HuH-7.5 (cell line): ENCODE results near the gene PDGFB.
"Not testable (repeated sequence)": the region's sequence is repeated elsewhere in the genome, so short reads cannot be mapped to it uniquely, and the experiment has no call there.

Experiments
- DNase-seq: peaks from one replicate; pipeline ENCODE4 v3.0.0; 2011; ENCODE audit warnings: low spot score

The PDGFB gene

GRCh38 chr22:39226353-39226752 is 18.4 kb downstream of the PDGFB start:
- no peak for DNase-seq

- DNase-seq: no peak
These were observed 19.2 kb downstream of the PDGFB start for GRCh38 chr22:39225591-39225990.

- no peak for DNase-seq
These were observed 20.2 kb downstream of the PDGFB start for GRCh38 chr22:39224550-39224949.

GRCh38 chr22:39223091-39223710 is 21.6 kb downstream of the PDGFB start:
- no peak for DNase-seq

GRCh38 chr22:39221999-39222686 is 22.6 kb downstream of the PDGFB start:
- DNase-seq: no peak

- no peak for DNase-seq
These were observed 23.6 kb downstream of the PDGFB start for GRCh38 chr22:39220890-39221850.

- no peak for DNase-seq
These were observed 24.3 kb downstream of the PDGFB start for GRCh38 chr22:39220450-39220849.

- peak; percentile 3 for DNase-seq
These were observed 25.4 kb downstream of the PDGFB start for GRCh38 chr22:39219071-39220039.

- not testable (repeated sequence) for DNase-seq
These were observed 26.4 kb downstream of the PDGFB start for GRCh38 chr22:39218432-39218831.

GRCh38 chr22:39216143-39216490 is 28.7 kb downstream of the PDGFB start:
- DNase-seq: no peak

- DNase-seq: no peak
These were observed 29.2 kb downstream of the PDGFB start for GRCh38 chr22:39215426-39216142.

GRCh38 chr22:39215070-39215396 is 29.7 kb downstream of the PDGFB start:
- DNase-seq: no peak

- no peak for DNase-seq
These were observed 30.3 kb downstream of the PDGFB start for GRCh38 chr22:39214383-39215069.

GRCh38 chr22:39214006-39214382 is 30.8 kb downstream of the PDGFB start:
- no peak for DNase-seq

GRCh38 chr22:39212721-39213376 is 31.9 kb downstream of the PDGFB start:
- no peak for DNase-seq

GRCh38 chr22:39209756-39210155 is 35.0 kb downstream of the PDGFB start:
- DNase-seq: no peak

GRCh38 chr22:39208013-39208680 is 36.6 kb downstream of the PDGFB start:
- DNase-seq: no peak

- DNase-seq: no peak
These were observed 37.4 kb downstream of the PDGFB start for GRCh38 chr22:39207141-39208012.
